Endothelial cell of umbilical vein (primary cell): Measurements from ENCODE around the gene RANGAP1. TPM values are rescaled to one million over a fixed set of nuclear protein-coding genes. Genes with fewer than 3 reads are reported as not detected.
A peak's percentile ranks its signal among the peaks of the same experiment; 100 is the strongest.

Source experiments
- BruUV-seq: library from RNA; stranded (reverse); fragments of 400-500 nt; replicated peaks from 2 replicates; lab custom pipeline; 2021; lab: Mats Ljungman, UMichigan
- CTCF ChIA-PET: fragments of 300-600, 350-600 bp; sonication (Branson Sonifier 250); formaldehyde crosslinking; loops from one replicate; lab custom pipeline; 2021; ENCODE audit warnings: antibody characterized with exemption, inconsistent platforms; lab: Charles Lee
- POLR2A ChIA-PET: fragments of 300-600, 350-600 bp; sonication (Branson Sonifier 250); formaldehyde crosslinking; loops from one replicate; lab custom pipeline; 2021; ENCODE audit warnings: antibody characterized with exemption, inconsistent platforms; lab: Charles Lee
- DNase-seq: peaks from one replicate; pipeline ENCODE4 v3.0.0-alpha.2; 2011; ENCODE audit warnings: low read depth, low spot score
- FAIRE-seq: peaks from 2 replicates; lab custom pipeline; 2011; peaks lifted over from hg19 to GRCh38; lab: Jason Lieb, UNC
- H2AFZ ChIP-seq: 2 replicates; pipeline ENCODE4 v1.6.0; 2012; ENCODE audit warnings: low read depth, low read length, control low read depth, inconsistent platforms
- H3K27ac ChIP-seq: 2 replicates; pipeline ENCODE4 v1.5.1; 2011; ENCODE audit warnings: low read depth, mild to moderate bottlenecking, control low read depth, low read length, moderate library complexity; ENCODE audit not compliant: insufficient read depth
- H3K27me3 ChIP-seq, 2 experiments: 2 replicates each; pipeline versions ENCODE4 v1.6.0 to v1.6.1; 2011; ENCODE audit warnings: low read length in 2 of 2, mixed read lengths in 1 of 2; ENCODE audit not compliant: control insufficient read depth in 2 of 2, insufficient read depth in 2 of 2
- H3K36me3 ChIP-seq, 2 experiments: 2 replicates in 1 of 2; 3 replicates in 1 of 2; pipeline ENCODE4 v1.5.1; 2011; ENCODE audit warnings: low read length in 2 of 2, mild to moderate bottlenecking in 1 of 2, moderate library complexity in 1 of 2; ENCODE audit not compliant: control insufficient read depth in 2 of 2, insufficient read depth in 2 of 2; ENCODE audit errors: extremely low read depth in 1 of 2
- H3K4me1 ChIP-seq: 3 replicates; pipeline ENCODE4 v1.5.1; 2011; ENCODE audit warnings: mild to moderate bottlenecking, low read length; ENCODE audit not compliant: control insufficient read depth, insufficient read depth; ENCODE audit errors: extremely low read depth
- H3K4me2 ChIP-seq: 2 replicates; pipeline ENCODE4 v1.6.1; 2011; ENCODE audit warnings: low read length, control low read depth, mixed read lengths; ENCODE audit not compliant: insufficient read depth
- H3K4me3 ChIP-seq, 3 experiments: fragments of 200-600 bp in 1 of 3; sonication (generic), shearing (Covaris generic) in 1 of 3; replicated peaks in 1 of 3; 2 replicates each; pipeline ENCODE4 v1.5.1; 2011 to 2016; ENCODE audit warnings: control low read depth in 3 of 3, low read length in 3 of 3, mild to moderate bottlenecking in 2 of 3, inconsistent platforms in 1 of 3, low read depth in 1 of 3, moderate library complexity in 1 of 3; ENCODE audit not compliant: insufficient read depth in 1 of 3
- H3K79me2 ChIP-seq: 2 replicates; pipeline ENCODE4 v1.6.0; 2012; ENCODE audit warnings: low read length, inconsistent platforms; ENCODE audit not compliant: control insufficient read depth, insufficient read depth
- H3K9ac ChIP-seq: replicated peaks from 2 replicates; pipeline ENCODE3; 2011; ENCODE audit warnings: low read length, control low read depth; ENCODE audit not compliant: insufficient read depth; ENCODE audit errors: extremely low read depth
- H3K9me1 ChIP-seq: replicated peaks from 3 replicates; pipeline ENCODE4 v1.6.0; 2011; ENCODE audit warnings: mild to moderate bottlenecking, low read length; ENCODE audit not compliant: control insufficient read depth, insufficient read depth; ENCODE audit errors: extremely low read depth
- H3K9me3 ChIP-seq: replicated peaks from 2 replicates; pipeline ENCODE4 v1.5.1; 2012; ENCODE audit warnings: low read length, inconsistent platforms; ENCODE audit not compliant: control insufficient read depth, insufficient read depth
- H4K20me1 ChIP-seq: replicated peaks from 2 replicates; pipeline ENCODE3; 2011; ENCODE audit warnings: mild to moderate bottlenecking, low read length; ENCODE audit not compliant: control insufficient read depth, insufficient read depth; ENCODE audit errors: extremely low read depth
- GATA2 ChIP-seq: IDR thresholded peaks from 2 replicates; pipeline ENCODE4 v1.7.0; 2011; ENCODE audit warnings: low read depth, mild to moderate bottlenecking, moderate library complexity, mixed read lengths, low read length; ENCODE audit not compliant: insufficient read length, insufficient read depth
- POLR2AphosphoS5 ChIP-seq: IDR thresholded peaks from 2 replicates; pipeline ENCODE4 v1.6.1; 2012; ENCODE audit warnings: low read depth, mild to moderate bottlenecking, control low read depth, low read length, moderate library complexity; ENCODE audit not compliant: insufficient read depth
- dilution Hi-C: fragments of 300-500 bp; cut with MboI; formaldehyde crosslinking; loops from one replicate; pipeline ENCODE4 v1.15.0; 2019; ENCODE audit warnings: low sequenced_read_pairs; ENCODE audit not compliant: extremely low pct_ligation_motif_present
- intact Hi-C: fragments of 100-400 bp; cut with micrococcal nuclease; formaldehyde crosslinking; loops from one replicate; pipeline ENCODE4 v1.10.0; 2022
- polyA plus RNA-seq, 4 experiments: library from polyadenylated mRNA; depleted of rRNA in 3 of 4; stranded (reverse) in 3 of 4; unstranded in 1 of 4; fragments of >200 nt; gene quantifications; 2 replicates each; pipeline versions ENCODE4 v1.2.1 to v1.2.3, GENCODE V29; 2011 to 2012; ENCODE audit warnings: missing spikeins in 1 of 4
- total RNA-seq: library from RNA; stranded (reverse); gene quantifications from 2 replicates; pipeline ENCODE4 v1.2.3, GENCODE V29; 2021
- TF ChIP-seq, protein P1 (sequence below), 2 donors: IDR thresholded peaks; 1 replicate in 1 of 2; 2 replicates in 1 of 2; pipeline ENCODE4 v1.5.1; 2011; ENCODE audit warnings: low read length in 2 of 2, mild to moderate bottlenecking in 2 of 2, moderate library complexity in 2 of 2, control low read depth in 1 of 2, inconsistent platforms in 1 of 2, low read depth in 1 of 2; ENCODE audit not compliant: insufficient read depth in 1 of 2; ENCODE audit errors: extremely low read depth in 1 of 2

RANGAP1 gene
- total and polyA plus RNA-seq, 2 donors (not counting 3 experiments of a cell fraction or from before 2014, with no cell fraction given), result 169 to 182 TPM

DNA sequence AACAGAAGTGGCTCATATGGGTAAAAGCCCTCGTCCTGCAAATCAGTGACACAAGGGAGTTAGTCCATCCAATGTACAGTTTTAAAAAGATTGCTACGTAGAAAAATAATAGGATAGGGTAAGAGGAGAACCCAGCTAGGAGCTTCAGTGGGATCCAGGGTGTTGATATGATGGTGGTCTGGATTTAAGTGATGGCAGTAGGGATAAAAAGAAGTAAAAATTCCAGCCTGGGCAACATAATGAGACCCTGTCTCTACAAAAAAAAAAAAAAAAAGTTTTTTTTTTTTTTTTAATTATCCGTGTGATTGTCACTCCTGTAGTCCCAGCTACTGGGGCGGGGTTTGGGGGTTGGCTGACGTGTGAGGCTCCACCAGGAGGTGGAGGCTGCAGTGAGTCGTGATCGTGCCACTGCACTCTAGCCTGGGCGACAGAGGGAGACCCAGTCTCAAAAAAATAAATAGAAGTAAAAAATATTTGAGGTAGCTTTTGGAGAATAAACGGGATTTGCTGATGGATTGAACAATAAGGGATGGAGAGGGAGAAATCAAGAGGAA is 87.9 kb downstream of the RANGAP1 start:
- Histone ChIP-seq H3K36me3 (no peaks in the 10 kb centered on the region), H3K9me1 (no peaks in the 10 kb centered on the region), H3K4me3 (peak overlapping the region in 2 of 3 experiments; percentile 15 to 65), H3K27me3 (no peaks in the 10 kb centered on the region), H4K20me1 (no peaks in the 10 kb centered on the region), H2AFZ (peak overlapping the region; percentile 96), H3K9ac (no peak overlapping the region), H3K4me1 (peaks cover 5% of the 10 kb centered on the region), H3K9me3 (no peaks in the 10 kb centered on the region), H3K79me2 (no peaks in the 10 kb centered on the region), H3K27ac (no peak overlapping the region), H3K4me2 (peak overlapping the region; percentile 58)
- ChIA-PET CTCF (interaction anchor here (1.3 to 2.8 kb wide), 3 partner anchors 19 to 276 kb away, joined by 5 to 23 read pairs (median 10); no protein-coding TSS in a partner anchor), POLR2A (no interaction called here)
- DNase-seq, result peak; percentile 36
- intact Hi-C loops, result loop anchor here (5.0 to 10.0 kb wide), 2 partner anchors 167 to 184 kb away; partner anchors contain the start of gene TEF
- no TSS peak for BruUV-seq
- peak; percentile 35 for FAIRE-seq
- TF ChIP-seq, protein P1, sequence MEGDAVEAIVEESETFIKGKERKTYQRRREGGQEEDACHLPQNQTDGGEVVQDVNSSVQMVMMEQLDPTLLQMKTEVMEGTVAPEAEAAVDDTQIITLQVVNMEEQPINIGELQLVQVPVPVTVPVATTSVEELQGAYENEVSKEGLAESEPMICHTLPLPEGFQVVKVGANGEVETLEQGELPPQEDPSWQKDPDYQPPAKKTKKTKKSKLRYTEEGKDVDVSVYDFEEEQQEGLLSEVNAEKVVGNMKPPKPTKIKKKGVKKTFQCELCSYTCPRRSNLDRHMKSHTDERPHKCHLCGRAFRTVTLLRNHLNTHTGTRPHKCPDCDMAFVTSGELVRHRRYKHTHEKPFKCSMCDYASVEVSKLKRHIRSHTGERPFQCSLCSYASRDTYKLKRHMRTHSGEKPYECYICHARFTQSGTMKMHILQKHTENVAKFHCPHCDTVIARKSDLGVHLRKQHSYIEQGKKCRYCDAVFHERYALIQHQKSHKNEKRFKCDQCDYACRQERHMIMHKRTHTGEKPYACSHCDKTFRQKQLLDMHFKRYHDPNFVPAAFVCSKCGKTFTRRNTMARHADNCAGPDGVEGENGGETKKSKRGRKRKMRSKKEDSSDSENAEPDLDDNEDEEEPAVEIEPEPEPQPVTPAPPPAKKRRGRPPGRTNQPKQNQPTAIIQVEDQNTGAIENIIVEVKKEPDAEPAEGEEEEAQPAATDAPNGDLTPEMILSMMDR (IDR thresholded peaks at IDR 0.05; ENCODE audit: extremely low read depth in 1 of 2, insufficient read depth in 1 of 2, low read depth in 1 of 2, low read length in 2 of 2), result peak in 1 of 2 donors; percentile 2
- TF ChIP-seq POLR2AphosphoS5, result no peak
- TF ChIP-seq GATA2, result no peak
- dilution Hi-C loops, result no loop called here
